ENCODE results near the gene DLEC1.
A peak's percentile ranks its signal among the peaks of the same experiment; 100 is the strongest.

DLEC1 gene

DNA sequence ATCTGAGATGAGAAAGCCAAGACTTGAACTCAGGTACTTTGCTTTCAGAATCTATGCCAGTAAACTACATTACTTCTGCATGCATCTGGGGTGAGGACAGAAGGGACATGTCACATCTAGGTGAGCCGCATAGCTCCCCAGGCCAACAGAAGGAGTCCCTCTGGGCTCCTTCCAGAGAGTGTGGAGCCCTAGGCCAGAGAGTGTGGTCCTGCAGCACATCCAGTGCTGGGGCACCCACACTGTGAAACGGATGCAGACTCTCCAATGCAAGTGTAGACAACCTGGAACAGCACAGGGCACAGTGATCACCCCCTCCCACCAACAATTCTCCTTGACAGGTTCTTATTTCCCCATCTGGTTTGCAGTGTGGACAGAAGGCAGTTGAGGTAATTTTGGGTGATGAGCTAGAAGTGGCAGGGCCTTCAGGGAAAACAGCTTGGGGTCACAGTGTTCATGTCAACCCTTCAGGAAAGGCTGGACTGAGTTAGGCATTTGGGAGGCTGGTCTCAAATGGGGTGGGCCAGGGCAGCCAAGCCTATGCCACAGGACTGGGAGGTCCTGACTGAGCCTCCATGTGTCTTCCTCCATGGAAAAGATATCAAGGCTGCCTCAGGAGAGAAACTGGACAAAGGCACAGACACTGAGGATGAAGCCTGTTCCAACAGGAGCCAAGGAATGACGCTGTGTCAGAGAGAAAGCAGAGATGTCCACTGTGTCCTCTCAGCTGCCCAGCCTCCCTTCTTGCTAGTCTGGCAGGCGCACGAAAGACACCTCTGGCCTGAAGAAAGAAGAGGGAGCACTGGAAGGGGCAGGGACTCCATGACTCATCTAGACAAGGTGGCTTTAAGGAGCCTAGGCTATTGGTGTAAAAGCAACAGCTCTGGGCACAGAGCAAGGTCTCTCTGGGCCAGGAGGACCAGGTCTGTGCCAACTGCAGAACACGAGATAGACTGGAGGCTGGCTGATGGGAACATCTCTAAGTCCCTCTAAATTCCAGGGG, 11.2 kb upstream of the DLEC1 start:
- TF ChIP-seq, protein P1, sequence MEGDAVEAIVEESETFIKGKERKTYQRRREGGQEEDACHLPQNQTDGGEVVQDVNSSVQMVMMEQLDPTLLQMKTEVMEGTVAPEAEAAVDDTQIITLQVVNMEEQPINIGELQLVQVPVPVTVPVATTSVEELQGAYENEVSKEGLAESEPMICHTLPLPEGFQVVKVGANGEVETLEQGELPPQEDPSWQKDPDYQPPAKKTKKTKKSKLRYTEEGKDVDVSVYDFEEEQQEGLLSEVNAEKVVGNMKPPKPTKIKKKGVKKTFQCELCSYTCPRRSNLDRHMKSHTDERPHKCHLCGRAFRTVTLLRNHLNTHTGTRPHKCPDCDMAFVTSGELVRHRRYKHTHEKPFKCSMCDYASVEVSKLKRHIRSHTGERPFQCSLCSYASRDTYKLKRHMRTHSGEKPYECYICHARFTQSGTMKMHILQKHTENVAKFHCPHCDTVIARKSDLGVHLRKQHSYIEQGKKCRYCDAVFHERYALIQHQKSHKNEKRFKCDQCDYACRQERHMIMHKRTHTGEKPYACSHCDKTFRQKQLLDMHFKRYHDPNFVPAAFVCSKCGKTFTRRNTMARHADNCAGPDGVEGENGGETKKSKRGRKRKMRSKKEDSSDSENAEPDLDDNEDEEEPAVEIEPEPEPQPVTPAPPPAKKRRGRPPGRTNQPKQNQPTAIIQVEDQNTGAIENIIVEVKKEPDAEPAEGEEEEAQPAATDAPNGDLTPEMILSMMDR (conservative IDR thresholded peaks at IDR 0.05; ENCODE audit: low read length): no peak
- no peak overlapping the region for H3K4me3 ChIP-seq (ENCODE audit: low read length)
- DNase-seq (ENCODE audit: low read depth): no peak

DNA sequence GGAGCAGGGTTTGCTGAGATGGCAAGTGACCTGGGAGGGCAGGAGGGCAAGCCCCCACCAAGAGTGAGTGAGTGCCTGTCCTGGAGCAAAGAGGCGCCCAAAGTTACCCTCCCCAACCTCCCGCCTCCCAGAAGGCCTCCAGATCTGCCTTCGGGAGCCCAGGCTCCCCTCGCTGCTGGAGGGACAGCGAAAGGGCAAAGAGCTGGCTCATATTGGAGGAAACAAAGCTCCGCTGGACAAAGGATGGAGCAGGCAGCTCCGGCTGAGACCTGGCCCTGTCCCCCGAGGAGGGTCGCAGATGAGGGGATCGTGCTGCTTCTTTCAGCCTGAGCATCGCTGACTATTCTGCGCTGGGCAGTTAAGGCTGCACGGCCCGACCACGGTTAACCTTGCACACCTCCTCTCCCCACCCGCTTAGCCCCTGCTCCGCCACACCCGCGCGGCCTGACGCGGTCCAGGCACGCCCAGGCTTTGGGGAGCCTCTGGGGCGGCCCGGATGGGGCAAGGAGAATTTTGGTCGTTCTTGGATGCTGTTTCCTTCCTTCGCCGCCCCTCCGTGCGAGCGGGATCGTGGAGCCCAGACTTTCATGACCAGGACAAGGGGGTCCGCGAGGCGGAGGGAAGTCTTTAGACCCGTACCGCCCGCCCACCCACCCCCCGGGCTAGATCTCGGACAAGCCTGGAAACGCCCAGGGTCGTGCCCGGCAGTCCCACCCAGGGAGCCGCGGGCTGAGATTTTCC, 10.2 kb upstream of the DLEC1 start:
- no peak for DNase-seq (ENCODE audit: low read depth)
- TF ChIP-seq, protein P1 (conservative IDR thresholded peaks at IDR 0.05; ENCODE audit: low read length): no peak
- peak overlapping the region; percentile 72 for H3K4me3 ChIP-seq (ENCODE audit: low read length)

DNA sequence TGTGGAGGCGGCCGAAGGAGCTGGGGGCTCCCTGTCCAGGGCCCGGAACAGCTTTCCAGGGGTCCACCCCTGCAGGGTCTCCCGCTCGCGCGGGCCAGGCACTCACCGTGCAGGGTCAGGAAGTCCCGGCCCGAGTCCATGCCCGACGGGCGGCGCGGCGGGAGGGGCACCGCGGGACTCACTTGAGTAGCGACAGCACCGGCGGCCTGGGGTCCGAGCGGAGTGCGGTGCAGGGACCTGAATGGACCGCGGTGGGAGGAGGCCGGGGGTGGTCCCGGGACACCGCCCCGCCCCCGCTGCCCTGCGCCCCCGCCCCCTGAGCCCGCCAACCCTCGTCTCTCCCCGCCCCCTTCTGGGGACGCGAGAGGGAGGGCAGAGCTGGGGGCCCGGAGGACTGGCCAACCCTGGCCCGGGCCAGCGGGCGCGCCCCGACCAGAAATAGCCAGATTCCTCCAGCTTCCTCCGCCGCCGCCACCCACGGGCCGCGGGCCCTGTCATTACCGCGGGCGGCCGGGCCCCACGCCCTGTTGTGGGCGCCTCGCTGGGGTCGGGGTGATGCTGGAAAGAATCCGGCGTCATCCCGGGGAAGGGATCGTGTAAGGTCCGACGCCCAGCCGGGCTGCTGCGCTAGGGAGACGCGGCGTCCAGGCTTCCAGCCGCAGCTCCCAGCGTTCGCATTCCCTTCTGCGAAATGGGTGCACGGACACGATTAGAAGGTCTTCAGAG, 9.4 kb upstream of the DLEC1 start, which contains the start of gene PLCD1:
PLCD1 (minus strand) TSS at position 243 of the 726 bp plus-strand sequence; CDS start at position 140, 103 bp downstream.
- DNase-seq (ENCODE audit: low read depth): peak; percentile 66
- H3K4me3 ChIP-seq (ENCODE audit: low read length): peak within 1 kb of the TSS; percentile 72
- TF ChIP-seq, protein P1 (conservative IDR thresholded peaks at IDR 0.05; ENCODE audit: low read length): no peak

DNA sequence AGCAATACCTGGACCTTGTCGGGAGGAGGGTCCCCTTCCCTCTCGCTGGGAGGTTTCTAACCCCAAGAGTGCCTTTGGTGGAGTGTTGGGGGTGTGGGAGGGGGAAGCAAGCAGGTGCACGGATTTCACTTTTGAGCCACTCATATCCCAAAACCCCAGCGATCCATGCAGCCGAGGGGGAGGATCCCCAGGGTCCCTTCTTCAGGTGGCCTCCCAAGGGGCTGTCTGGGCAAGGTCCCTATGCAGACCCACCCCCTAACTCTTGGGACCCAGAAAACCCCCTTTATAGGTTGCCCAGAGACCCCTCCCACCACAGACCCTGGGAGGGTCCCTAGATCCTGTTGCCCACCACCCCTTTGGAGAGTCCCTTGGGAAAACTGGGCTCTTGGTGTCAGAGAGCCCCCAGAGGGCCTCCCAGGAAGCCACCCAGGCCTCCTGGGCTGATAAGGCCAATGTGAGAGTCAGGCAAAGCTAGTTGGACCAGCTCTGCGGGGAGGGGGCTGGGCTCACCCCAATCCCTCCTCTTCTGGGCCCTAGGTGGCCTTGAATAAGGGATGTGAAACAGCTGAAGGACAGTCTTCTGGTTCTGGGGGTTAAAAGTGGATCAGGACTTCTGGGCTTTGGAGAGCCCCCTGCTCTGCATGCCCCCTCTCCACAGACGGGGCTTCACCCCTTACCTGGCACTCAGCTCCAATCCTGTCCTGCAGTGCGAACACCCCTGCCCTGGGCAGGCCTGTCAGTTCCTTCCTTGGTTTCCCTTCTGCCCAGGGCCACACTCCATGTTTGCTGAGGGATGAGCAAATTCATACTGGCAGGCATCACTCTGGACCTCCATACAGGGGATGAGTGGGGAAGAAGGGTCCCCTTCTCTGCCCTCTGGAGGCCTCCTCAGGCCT, 8.6 kb upstream of the DLEC1 start:
- DNase-seq (ENCODE audit: low read depth): no peak
- H3K4me3 ChIP-seq (ENCODE audit: low read length): peak overlapping the region; percentile 72
- TF ChIP-seq, protein P1 (conservative IDR thresholded peaks at IDR 0.05; ENCODE audit: low read length): no peak

DNA sequence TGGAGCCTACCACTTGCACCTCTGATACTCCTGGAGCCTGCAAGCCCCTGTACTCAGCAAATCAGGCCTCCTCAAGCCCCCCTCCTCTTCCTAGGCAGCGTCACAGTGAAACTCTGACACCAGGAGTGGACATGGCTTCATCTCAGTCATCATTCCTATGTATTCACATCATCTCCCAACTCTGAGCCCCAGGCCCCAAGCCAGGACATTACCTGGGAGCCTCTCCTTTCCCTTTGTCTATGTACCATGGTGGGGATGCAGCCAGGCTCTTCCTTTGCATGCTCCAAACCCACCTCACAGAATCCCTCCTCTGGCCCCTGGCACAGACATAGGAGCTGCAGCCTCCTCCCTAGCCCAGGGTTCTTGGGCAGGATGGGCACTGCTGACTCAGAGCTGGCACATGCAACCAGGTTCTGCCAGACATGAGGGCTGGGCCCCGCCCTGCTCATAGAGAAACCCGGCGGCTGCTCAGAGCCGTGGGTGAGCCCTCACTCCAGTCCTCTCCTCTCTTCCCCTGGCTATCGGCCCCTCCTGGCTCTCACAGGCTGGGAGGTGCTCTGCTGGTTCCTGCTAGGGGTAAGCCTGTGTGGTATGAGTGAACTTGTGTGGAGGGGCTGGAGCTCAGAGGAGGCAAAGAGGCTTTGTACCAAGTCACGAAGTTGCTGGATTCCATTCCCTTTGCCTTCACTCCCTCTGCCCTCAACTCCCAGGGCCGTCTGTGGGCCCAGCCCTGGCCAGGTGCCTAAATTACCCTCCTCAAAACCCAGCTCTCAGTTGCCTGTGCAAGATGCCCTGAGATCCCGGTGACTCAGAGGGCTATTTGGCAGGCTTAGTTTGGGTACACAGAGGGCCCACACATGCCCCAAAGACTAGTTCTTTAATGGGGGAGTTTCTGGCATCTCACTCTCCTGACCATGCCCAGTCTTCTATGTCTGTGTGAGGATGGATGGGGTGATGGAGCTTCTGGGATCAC, 7.7 kb upstream of the DLEC1 start:
- TF ChIP-seq, protein P1 (conservative IDR thresholded peaks at IDR 0.05; ENCODE audit: low read length): no peak
- peak; percentile 52 for DNase-seq (ENCODE audit: low read depth)
- H3K4me3 ChIP-seq (ENCODE audit: low read length): no peak overlapping the region

All from AG10803 (cell line).